ENCODE measurements around the gene ATG16L1.

ATG16L1 gene

GRCh38 chr2:233236820-233237589 lies 14.5 kb upstream of the ATG16L1 start:
- TF ChIP-seq, protein P1, sequence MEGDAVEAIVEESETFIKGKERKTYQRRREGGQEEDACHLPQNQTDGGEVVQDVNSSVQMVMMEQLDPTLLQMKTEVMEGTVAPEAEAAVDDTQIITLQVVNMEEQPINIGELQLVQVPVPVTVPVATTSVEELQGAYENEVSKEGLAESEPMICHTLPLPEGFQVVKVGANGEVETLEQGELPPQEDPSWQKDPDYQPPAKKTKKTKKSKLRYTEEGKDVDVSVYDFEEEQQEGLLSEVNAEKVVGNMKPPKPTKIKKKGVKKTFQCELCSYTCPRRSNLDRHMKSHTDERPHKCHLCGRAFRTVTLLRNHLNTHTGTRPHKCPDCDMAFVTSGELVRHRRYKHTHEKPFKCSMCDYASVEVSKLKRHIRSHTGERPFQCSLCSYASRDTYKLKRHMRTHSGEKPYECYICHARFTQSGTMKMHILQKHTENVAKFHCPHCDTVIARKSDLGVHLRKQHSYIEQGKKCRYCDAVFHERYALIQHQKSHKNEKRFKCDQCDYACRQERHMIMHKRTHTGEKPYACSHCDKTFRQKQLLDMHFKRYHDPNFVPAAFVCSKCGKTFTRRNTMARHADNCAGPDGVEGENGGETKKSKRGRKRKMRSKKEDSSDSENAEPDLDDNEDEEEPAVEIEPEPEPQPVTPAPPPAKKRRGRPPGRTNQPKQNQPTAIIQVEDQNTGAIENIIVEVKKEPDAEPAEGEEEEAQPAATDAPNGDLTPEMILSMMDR (IDR thresholded peaks at IDR 0.05): no peak
- DNase-seq (ENCODE audit: low spot score): no peak
- H3K27ac ChIP-seq: no peak overlapping the region
- no peak overlapping the region for H3K4me3 ChIP-seq

DNA sequence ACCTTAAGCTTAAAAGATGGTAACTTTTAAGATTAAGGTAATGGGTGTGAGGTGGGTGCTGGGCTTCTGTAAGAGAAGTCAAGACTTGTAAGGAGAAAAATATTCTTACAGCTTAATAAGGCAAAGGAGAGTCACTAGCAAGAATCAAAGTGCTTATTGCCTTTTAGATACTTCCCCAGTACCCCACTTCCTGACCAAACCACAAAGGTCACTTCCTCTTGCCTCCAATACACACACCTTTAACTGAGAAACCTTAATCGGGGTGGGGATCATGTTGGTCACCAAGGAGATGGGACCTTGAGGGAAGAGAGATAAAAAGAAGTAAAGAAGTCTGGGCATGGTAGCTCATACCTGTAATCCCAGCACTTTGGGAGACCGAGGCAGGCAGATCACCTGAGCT lies 10.6 kb upstream of the ATG16L1 start:
- no peak overlapping the region for H3K27ac ChIP-seq
- no peak for DNase-seq (ENCODE audit: low spot score)
- no peak overlapping the region for H3K4me3 ChIP-seq
- TF ChIP-seq, protein P1 (IDR thresholded peaks at IDR 0.05): no peak

DNA sequence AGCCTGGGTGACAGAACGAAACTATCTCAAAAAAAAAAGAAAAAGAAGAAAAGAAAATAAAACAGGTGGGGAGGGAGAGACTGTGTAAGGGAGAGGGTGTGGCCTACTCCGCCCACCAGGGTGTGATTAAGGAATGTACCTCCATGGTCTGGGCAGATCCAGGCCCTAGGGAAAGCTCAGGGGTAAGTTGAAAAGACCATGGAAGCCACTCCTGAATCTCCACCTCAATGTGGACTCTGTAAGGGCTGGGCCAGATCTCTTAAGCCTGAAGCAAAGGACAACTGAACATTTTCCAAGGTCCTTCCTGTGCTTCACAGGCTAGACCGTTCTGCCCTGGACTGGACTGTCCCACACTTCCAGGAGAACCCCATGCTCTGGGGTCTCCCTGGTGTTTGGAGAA lies 9.7 kb upstream of the ATG16L1 start:
- TF ChIP-seq, protein P1 (IDR thresholded peaks at IDR 0.05): no peak
- H3K27ac ChIP-seq: peak overlapping the region in 1 of 2 donors; percentile 51
- no peak for DNase-seq (ENCODE audit: low spot score)
- no peak overlapping the region for H3K4me3 ChIP-seq

GRCh38 chr2:233242231-233242927 lies 9.1 kb upstream of the ATG16L1 start:
- no peak for DNase-seq (ENCODE audit: low spot score)
- TF ChIP-seq, protein P1 (IDR thresholded peaks at IDR 0.05): no peak
- peak overlapping the region in 1 of 2 donors; percentile 51 for H3K27ac ChIP-seq
- no peak overlapping the region for H3K4me3 ChIP-seq

- Histone ChIP-seq H3K4me3 (no peak overlapping the region), H3K27ac (no peak overlapping the region)
- TF ChIP-seq, protein P1 (IDR thresholded peaks at IDR 0.05): no peak
- DNase-seq (ENCODE audit: low spot score): no peak
Measured at GRCh38 chr2:233243348-233243747, 8.1 kb upstream of the ATG16L1 start.

- no peak overlapping the region for H3K27ac ChIP-seq
- no peak for DNase-seq (ENCODE audit: low spot score)
- H3K4me3 ChIP-seq: no peak overlapping the region
- TF ChIP-seq, protein P1 (IDR thresholded peaks at IDR 0.05): no peak
Measured at GRCh38 chr2:233244818-233245217, 6.7 kb upstream of the ATG16L1 start.

GRCh38 chr2:233245406-233245805 lies 6.1 kb upstream of the ATG16L1 start:
- no peak for DNase-seq (ENCODE audit: low spot score)
- Histone ChIP-seq H3K27ac (no peak overlapping the region), H3K4me3 (no peak overlapping the region)
- TF ChIP-seq, protein P1 (IDR thresholded peaks at IDR 0.05): no peak

Measured in coronary artery (tissue), 2 donors.